OCI-LY7 (cell line): ENCODE results near the gene EVX2. TPM values are rescaled to one million over a fixed set of nuclear protein-coding genes. Genes with fewer than 3 reads are reported as not detected.

Experiments
- BruUV-seq: library from RNA; stranded (reverse); fragments of 400-500 nt; replicated peaks from 2 replicates; lab custom pipeline; 2021; lab: Mats Ljungman, UMichigan
- CTCF ChIA-PET: fragments of 300-600 bp; sonication (Branson Sonifier 250); formaldehyde crosslinking; loops from one replicate; lab custom pipeline; 2022; ENCODE audit warnings: antibody characterized with exemption; ENCODE audit not compliant: unreplicated experiment; lab: Charles Lee
- POLR2A ChIA-PET: fragments of 300-600 bp; sonication (Branson Sonifier 250); formaldehyde crosslinking; loops from one replicate; lab custom pipeline; 2022; ENCODE audit warnings: antibody characterized with exemption; lab: Charles Lee
- DNase-seq: peaks from one replicate; pipeline ENCODE4 v3.0.0-alpha.2; 2015; ENCODE audit warnings: low spot score
- H2AFZ ChIP-seq: fragments of 200-600 bp; sonication (generic), shearing (Covaris generic); 2 replicates; pipeline ENCODE4 v1.6.1; 2014; ENCODE audit warnings: mild to moderate bottlenecking, antibody characterized with exemption, low read length, moderate library complexity
- H3K27ac ChIP-seq: fragments of 200-600 bp; sonication (generic); 2 replicates; pipeline ENCODE4 v1.5.1; 2014; ENCODE audit warnings: mixed run types, low read depth, mild to moderate bottlenecking, moderate library complexity, low read length, inconsistent platforms; ENCODE audit not compliant: poor library complexity, severe bottlenecking
- H3K36me3 ChIP-seq: fragments of 200-600 bp; sonication (generic); 2 replicates; pipeline ENCODE4 v1.6.1; 2014; ENCODE audit warnings: mild to moderate bottlenecking, antibody characterized with exemption, low read length, moderate library complexity, mixed read lengths; ENCODE audit not compliant: insufficient read depth
- H3K4me1 ChIP-seq: fragments of 200-600 bp; sonication (generic); 2 replicates; pipeline ENCODE4 v1.5.1; 2014; ENCODE audit warnings: mild to moderate bottlenecking, low read length; ENCODE audit not compliant: insufficient read depth, poor library complexity, severe bottlenecking
- H3K4me2 ChIP-seq: fragments of 200-600 bp; sonication (generic); 2 replicates; pipeline ENCODE4 v1.6.1; 2014; ENCODE audit warnings: mild to moderate bottlenecking, low read length
- H3K4me3 ChIP-seq: fragments of 200-600 bp; sonication (generic); 2 replicates; pipeline ENCODE4 v1.5.1; 2014; ENCODE audit warnings: mild to moderate bottlenecking, low read depth, low read length; ENCODE audit not compliant: poor library complexity, severe bottlenecking
- H3K79me2 ChIP-seq: fragments of 200-600 bp; sonication (generic); 2 replicates; pipeline ENCODE4 v1.6.1; 2016; ENCODE audit warnings: low read depth, mild to moderate bottlenecking, low read length, moderate library complexity, mixed read lengths; ENCODE audit not compliant: insufficient read depth
- H3K9me2 ChIP-seq: fragments of 200-600 bp; sonication (generic); 2 replicates; pipeline ENCODE4 v1.6.1; 2016; ENCODE audit warnings: mild to moderate bottlenecking, low read length, mixed read lengths; ENCODE audit not compliant: insufficient read depth
- H3K9me3 ChIP-seq: fragments of 200-600 bp; sonication (generic); 2 replicates; pipeline ENCODE4 v1.6.1; 2014; ENCODE audit warnings: mild to moderate bottlenecking, mixed run types, low read length, mixed read lengths
- H4K20me1 ChIP-seq: fragments of 200-600 bp; sonication (generic); 2 replicates; pipeline ENCODE4 v1.6.1; 2014; ENCODE audit warnings: mild to moderate bottlenecking, antibody characterized with exemption, low read length, moderate library complexity, mixed read lengths; ENCODE audit not compliant: insufficient read depth
- EZH2phosphoT487 ChIP-seq: fragments of 200-600 bp; sonication (generic); IDR thresholded peaks from 2 replicates; pipeline ENCODE4 v1.6.1; 2018; ENCODE audit warnings: low read depth, borderline replicate concordance, mild to moderate bottlenecking, mixed run types, antibody characterized with exemption, low read length, moderate library complexity, mixed read lengths
- intact Hi-C: fragments of 100-400 bp; cut with micrococcal nuclease; formaldehyde crosslinking; loops from one replicate; pipeline ENCODE4 v1.10.0; 2022; ENCODE audit not compliant: unreplicated experiment
- total RNA-seq, 2 experiments: library from RNA; depleted of rRNA in 1 of 2; stranded (reverse); fragments of >200 nt in 1 of 2; shearing (Covaris generic) in 1 of 2; gene quantifications; 2 replicates each; pipeline ENCODE4 v1.2.3, GENCODE V29; 2014 to 2022
- TF ChIP-seq, protein P1 (sequence below): fragments of 200-600 bp; sonication (generic); conservative IDR thresholded peaks from 2 replicates; pipeline ENCODE4 v1.5.1; 2014; ENCODE audit warnings: mild to moderate bottlenecking, antibody characterized with exemption, low read length, moderate library complexity, mixed read lengths

The EVX2 gene
- total RNA-seq, 2 experiments from 2014 or later, result not detected

DNA sequence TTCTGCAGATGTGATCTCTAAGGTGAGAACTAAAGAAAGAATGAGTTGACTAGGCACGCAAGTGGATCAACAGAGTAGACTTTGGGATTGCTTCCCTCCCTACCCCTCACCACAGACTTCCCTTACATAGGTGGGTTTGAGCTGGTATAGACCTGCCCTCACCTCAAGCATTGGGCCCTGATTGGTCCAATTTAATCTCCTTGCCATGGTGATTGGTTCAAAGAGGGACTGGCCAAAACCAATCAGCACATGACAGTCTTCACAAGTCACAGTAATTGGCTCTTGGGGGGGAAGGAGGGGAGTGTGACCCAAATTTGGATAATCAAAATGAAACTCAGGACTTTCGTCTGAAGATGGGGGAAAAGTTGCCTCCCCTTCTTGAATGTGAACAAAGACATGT is 45.1 kb downstream of the EVX2 start:
- BruUV-seq, result no TSS peak
- intact Hi-C loops, result no loop called here
- Histone ChIP-seq H3K9me3 (no peaks in the 10 kb centered on the region), H3K9me2 (no peaks in the 10 kb centered on the region), H3K79me2 (no peaks in the 10 kb centered on the region), H3K4me2 (no peak overlapping the region), H2AFZ (no peak overlapping the region), H3K27ac (no peak overlapping the region), H3K36me3 (no peaks in the 10 kb centered on the region), H4K20me1 (no peaks in the 10 kb centered on the region), H3K4me3 (no peak overlapping the region), H3K4me1 (no peaks in the 10 kb centered on the region)
- ChIA-PET CTCF (no interaction called here), POLR2A (no interaction called here)
- TF ChIP-seq EZH2phosphoT487, result no peak
- TF ChIP-seq, protein P1, sequence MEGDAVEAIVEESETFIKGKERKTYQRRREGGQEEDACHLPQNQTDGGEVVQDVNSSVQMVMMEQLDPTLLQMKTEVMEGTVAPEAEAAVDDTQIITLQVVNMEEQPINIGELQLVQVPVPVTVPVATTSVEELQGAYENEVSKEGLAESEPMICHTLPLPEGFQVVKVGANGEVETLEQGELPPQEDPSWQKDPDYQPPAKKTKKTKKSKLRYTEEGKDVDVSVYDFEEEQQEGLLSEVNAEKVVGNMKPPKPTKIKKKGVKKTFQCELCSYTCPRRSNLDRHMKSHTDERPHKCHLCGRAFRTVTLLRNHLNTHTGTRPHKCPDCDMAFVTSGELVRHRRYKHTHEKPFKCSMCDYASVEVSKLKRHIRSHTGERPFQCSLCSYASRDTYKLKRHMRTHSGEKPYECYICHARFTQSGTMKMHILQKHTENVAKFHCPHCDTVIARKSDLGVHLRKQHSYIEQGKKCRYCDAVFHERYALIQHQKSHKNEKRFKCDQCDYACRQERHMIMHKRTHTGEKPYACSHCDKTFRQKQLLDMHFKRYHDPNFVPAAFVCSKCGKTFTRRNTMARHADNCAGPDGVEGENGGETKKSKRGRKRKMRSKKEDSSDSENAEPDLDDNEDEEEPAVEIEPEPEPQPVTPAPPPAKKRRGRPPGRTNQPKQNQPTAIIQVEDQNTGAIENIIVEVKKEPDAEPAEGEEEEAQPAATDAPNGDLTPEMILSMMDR, result no peak
- DNase-seq, result no peak

DNA sequence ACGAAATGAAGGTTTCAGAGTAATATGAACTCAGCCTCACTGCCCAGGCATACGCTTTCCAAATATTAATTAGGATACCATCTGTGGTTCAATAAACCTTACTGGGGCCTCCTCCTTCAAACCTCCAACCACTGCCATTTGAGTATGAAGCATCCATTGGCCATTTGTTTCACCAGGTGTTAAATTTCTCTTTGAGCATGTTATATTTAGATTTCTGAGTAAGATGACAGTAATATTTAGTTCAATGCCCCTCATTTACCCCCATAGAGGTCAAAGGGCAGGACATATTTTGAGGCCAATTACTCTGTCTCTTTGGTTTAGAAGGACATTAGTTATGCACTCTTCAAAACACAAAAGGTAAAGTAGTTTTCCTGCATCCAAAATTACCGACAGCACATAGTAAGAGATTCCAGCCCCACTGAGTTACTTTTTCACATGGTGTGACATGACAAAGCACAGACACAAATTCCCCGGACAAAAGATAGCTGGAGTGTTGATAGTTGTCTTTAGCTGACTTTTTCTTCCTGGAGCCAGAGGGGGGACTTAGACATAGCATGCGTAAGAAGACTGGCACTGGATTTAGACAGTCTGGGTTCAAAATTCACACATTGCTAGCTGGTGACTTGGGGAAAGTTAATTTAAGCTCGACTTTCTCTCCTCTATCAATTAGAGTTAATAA is 48.6 kb downstream of the EVX2 start:
- H3K9me2 ChIP-seq, result no peaks in the 10 kb centered on the region
- no peak overlapping the region for H3K4me2 ChIP-seq
- H3K9me3 ChIP-seq, result no peaks in the 10 kb centered on the region
- no peaks in the 10 kb centered on the region for H3K4me1 ChIP-seq
- H4K20me1 ChIP-seq, result no peaks in the 10 kb centered on the region
- intact Hi-C loops, result no loop called here
- no peak for DNase-seq
- no peaks in the 10 kb centered on the region for H3K79me2 ChIP-seq
- TF ChIP-seq EZH2phosphoT487, result no peak
- TF ChIP-seq, protein P1, result no peak
- ChIA-PET POLR2A (interaction anchor here (0.5 to 1.7 kb wide), 2 partner anchors 12 to 148 kb away, joined by 3 read pairs; no protein-coding TSS in a partner anchor), CTCF (no interaction called here)
- H3K4me3 ChIP-seq, result no peak overlapping the region
- no peak overlapping the region for H3K27ac ChIP-seq
- no peak overlapping the region for H2AFZ ChIP-seq
- H3K36me3 ChIP-seq, result no peaks in the 10 kb centered on the region
- BruUV-seq, result no TSS peak

GRCh38 chr2:176027806-176028205 is 56.0 kb downstream of the EVX2 start:
- intact Hi-C loops, result no loop called here
- BruUV-seq, result no TSS peak
- no peaks in the 10 kb centered on the region for H3K4me1 ChIP-seq
- TF ChIP-seq EZH2phosphoT487, result no peak
- TF ChIP-seq, protein P1, result no peak
- H3K27ac ChIP-seq, result no peak overlapping the region
- no peaks in the 10 kb centered on the region for H3K36me3 ChIP-seq
- no peak overlapping the region for H3K4me3 ChIP-seq
- ChIA-PET POLR2A (no interaction called here), CTCF (no interaction called here)
- H3K9me2 ChIP-seq, result no peaks in the 10 kb centered on the region
- no peak for DNase-seq
- no peaks in the 10 kb centered on the region for H4K20me1 ChIP-seq
- no peak overlapping the region for H3K4me2 ChIP-seq
- no peak overlapping the region for H2AFZ ChIP-seq
- no peaks in the 10 kb centered on the region for H3K79me2 ChIP-seq
- H3K9me3 ChIP-seq, result no peaks in the 10 kb centered on the region
